HL-60 (cell line): ENCODE measurements around the gene MYL7.

Experiments
- CTCF ChIP-seq: IDR thresholded peaks from one replicate; pipeline ENCODE4 v1.5.1; 2011; ENCODE audit warnings: low read length, control low read depth, inconsistent platforms; ENCODE audit not compliant: insufficient read depth
- POLR2AphosphoS5 ChIP-seq: IDR thresholded peaks from 2 replicates; pipeline ENCODE4 v1.6.1; 2012; ENCODE audit warnings: low read depth
- REST ChIP-seq: IDR thresholded peaks from 2 replicates; pipeline ENCODE4 v1.6.1; 2012; ENCODE audit warnings: low read depth; ENCODE audit not compliant: insufficient replicate concordance

GRCh38 chr7:44138698-44139097 is 2.4 kb downstream of the MYL7 start:
- TF ChIP-seq REST (no peak), CTCF (no peak), POLR2AphosphoS5 (no peak)
